HG03280 (cell line): ENCODE results near the gene MYO10.

Experiments used
- ATAC-seq: cut with Tn5 transposase; IDR thresholded peaks from one replicate; pipeline ENCODE4 v1.9.1; 2021; ENCODE audit warnings: mild to moderate bottlenecking, moderate library complexity; ENCODE audit not compliant: unreplicated experiment

MYO10 gene

DNA sequence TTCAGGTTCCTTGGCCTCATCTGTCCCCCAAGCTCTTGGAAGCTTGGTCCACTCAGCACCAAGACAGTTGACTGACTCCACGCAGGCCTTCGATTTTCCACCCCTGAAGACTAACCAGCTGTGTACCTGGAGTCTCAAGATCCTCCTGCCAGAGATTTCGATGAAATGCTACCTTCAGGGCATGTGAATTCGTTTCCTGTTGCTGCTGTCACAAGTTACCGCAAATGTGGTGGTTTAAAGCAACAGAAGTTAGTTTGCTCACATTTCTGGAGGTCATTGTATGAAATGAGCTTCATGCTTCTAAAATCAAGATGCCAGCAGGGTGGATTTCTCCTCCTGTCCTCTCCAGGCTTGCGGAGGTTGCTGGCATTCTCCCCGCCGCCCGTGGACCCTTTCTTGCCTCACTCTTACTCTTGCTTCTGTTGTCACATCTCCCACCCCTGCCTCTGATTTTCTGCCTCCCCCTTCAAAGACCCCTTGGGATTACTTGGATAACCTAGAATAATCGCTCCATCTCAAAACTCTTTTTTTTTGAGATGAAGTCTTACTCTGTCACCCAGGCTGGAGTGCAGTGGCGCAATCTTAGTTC is 291.7 kb downstream of the MYO10 start:
- no peak for ATAC-seq

DNA sequence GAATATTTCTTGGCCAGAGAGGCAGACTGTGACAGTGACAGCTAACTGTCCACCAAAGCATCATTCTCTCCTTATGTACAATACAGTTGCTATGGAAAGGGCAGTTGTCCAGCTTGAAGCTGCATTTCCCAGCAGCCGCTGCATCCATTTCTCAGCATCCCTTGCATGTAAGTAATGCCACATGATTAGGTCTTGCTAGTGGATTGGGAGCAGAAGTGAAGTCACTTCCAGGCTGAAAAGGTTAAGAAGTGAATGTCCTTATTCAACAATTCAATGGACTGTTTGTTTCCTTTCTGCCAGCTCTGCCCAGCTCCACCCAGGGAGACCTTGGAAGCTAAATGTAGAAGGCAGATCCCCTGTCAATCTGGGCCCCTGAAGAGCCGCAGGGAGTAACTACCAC is 293.2 kb downstream of the MYO10 start:
- no peak for ATAC-seq

DNA sequence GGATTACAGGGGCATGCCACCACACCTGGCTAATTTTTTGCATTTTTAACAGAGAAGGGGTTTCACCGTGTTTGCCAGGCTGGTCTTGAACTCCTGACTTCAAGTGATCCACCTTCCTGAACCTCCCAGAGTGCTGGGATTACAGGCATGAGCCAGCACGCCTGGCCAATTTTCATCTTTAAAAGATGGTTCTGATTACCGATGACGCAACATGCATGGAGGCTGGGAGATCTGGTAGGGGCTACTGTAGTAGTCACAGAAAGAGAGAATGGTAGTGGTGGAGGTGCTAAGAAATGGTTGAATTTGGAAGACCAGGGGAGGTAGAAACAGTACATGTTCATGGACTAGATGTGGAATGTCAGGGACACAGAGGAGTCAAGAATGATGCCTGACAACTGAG is 296.9 kb downstream of the MYO10 start:
- ATAC-seq = no peak

DNA sequence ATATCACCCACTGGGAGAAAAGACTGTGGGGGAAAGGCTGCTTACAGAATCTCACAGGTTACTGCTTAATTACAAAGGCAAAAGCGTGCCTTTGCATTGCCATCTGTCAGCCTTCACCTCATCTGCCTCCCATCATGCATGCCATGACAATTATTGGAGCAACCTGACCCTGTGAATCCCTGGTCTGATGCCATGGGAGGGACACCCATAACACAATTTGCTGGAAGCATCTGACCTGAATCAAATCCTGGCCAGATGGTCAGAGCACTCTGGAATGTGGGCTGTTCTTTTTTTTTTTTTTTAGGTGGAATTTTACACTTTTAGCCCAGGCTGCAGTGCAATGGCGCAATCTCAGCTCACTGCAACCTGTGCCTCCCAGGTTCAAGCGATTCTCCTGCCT is 307.7 kb downstream of the MYO10 start:
- no peak for ATAC-seq

DNA sequence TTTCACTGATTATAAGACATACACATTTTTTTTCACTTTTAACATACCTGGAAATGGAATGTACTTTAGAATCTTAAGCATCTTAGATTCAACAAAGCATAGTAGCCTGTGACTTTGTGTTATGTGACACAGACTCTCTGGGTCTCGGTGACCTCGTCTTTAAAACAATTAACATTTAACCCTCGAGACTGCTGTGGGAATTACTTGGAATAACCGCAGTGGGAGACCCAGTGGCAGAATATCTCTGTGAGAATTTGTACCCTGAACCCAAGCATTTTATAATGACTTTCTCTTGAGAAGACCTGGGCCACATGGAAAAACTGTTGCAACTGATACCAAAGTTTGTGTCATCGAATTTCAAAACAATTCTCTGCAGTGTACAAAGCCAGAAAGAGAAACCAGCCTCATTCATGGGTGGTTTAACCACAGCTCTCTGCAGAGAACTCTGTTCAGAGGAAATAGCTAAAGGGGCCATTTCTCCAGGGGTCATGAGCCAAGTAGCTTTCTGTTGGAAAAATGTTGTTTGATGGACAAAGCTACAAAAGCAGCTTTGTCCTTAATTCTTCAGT is 309.3 kb downstream of the MYO10 start:
- ATAC-seq = peak; percentile 80

DNA sequence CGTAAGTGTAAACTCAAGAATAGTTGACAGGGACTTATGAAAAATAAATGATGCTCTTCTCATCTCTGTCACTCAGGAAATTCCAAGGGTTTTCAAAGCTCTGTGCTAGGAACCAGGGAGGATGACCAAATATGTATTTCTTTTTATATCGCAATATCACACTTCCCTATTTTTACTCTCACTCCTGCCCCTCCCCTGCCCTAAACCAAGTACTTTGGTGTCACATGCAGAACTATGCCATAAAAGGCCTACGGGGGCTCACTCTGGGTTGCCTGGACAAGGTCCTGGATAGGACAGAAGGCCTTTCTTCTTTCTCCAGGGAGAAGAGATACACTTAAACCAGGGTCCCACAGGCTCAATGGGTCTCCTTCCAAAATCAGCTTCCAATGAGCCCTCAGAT is 311.0 kb downstream of the MYO10 start:
- ATAC-seq = no peak

DNA sequence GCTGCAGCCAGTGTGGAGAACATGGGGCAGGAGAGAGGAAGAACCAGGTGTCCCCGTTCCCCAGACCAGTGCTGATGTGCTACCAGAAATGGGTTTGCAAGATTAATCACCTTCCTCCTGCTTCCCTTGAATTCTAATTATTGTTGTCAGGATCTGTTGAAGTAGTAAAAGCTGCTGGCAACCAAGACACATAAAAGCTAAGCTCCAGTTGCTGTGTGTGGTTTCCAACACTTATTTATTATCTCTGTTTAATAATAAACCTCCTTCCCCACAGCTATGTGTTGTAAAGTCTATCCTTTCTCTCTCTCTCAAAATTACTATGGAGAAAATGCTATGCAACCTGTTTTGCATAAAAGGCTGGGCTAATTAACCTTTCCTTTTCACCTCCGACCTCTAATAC is 317.0 kb downstream of the MYO10 start:
- no peak for ATAC-seq

DNA sequence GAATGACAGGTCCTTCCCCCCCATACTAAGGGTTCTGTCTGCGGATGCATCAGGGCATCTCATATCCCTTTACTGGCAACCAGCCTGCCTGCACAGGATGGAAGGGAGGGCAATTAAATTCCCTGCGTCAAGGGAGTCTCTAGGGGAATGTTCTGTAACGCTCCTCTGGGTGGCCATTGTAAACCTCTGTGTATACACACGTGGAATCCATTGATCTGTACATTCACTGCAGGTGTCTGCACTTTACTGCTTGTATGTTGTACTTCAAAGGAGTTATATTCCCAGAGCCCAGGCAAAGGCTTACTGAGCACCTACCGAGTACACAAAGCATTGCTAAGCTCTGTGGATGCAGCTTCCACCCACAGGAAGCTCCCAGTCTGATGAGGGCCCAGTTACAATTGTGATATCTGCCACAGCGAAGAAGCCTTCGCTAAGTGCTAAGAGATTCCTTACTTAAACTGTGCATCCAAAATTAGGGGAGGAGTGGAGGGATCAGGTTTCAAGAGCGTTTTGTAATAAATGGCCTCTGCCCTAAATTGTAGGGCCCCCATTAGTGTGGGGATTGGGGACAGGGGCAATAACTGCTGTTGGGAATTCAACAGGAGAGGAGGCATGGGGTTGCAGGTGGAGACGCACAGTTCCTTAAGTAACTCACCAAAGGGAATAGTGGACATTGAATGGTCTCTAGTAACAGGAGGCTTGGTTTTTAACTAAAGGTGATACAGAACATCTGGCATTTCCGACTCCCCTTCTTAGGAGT is 317.8 kb downstream of the MYO10 start:
- ATAC-seq = no peak

DNA sequence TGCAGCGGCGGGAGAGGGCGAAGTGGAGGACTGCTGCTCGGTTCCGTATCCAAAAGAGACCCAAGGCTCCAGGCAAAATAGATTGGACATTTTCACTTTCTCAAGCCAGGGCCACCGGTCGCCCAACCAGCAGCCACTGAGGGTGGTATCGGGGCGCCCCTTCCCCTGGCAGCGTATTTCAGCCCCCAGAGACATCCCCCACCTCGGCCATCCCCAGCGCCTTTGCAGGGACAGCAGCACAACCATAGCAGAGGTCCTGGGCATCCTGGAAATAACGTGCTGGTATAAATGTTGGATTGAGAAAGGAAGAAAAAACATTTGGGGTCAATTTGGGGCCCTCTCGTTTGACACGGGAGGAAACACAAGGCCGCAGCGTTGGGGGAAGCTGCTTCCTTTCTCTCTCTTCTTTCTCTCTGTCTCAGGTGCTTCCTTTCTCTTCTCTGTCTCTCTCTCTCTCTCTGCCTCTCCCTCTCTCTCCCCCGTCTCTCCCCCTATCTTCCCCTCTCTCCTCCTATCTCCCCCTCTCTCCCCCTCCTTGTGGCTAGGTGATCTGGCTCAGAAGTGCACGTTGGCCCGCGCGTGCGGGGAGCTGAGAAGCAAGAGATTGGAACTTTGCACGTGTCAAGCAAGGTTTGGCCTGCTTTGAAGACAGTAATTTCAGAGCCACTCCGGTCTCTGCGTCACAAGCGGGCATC is 318.7 kb downstream of the MYO10 start:
- ATAC-seq = no peak

DNA sequence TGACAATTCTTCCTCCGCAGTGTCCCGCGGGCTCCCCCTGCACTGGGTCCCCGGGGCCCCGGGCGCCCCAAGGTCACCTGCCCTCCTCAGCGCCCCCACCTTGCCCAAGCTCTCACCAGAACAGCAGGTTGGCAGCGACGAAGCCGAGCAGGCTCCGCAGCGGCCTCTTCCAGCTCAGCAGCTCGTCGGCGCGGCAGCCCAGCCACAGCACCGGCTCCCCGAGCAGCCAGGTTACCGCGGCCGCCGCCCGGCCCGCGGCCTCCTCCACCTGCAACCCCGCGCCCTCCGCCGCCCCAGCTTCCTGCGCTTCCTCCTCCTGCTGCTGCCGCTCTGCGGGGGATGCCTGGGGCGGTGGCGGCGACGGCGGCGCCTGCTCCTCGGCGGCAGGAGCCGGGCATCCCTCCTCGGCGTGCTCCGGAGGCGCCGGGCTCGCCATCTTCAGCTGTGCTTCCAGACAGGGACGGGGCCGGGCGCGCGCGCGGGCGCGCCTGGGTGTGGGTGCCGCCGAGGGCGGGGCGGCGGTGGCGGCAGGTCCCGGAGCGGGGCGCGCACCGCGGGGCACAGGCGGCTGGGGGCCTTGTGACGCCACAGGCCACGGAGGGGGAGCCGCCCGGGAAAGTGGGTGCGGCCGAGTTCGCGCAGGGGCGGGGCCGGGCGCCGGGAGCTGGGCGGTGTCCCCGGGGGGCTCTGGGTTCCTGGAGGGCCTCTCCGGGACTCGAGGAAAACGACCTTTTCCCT is 319.4 kb downstream of the MYO10 start, which contains the start of gene RETREG1:
Gene RETREG1, minus strand, starts transcription at position 462 of the 738 bp plus-strand sequence. Its CDS starts 26 bp downstream, at position 436.
- peak; percentile 70 for ATAC-seq

DNA sequence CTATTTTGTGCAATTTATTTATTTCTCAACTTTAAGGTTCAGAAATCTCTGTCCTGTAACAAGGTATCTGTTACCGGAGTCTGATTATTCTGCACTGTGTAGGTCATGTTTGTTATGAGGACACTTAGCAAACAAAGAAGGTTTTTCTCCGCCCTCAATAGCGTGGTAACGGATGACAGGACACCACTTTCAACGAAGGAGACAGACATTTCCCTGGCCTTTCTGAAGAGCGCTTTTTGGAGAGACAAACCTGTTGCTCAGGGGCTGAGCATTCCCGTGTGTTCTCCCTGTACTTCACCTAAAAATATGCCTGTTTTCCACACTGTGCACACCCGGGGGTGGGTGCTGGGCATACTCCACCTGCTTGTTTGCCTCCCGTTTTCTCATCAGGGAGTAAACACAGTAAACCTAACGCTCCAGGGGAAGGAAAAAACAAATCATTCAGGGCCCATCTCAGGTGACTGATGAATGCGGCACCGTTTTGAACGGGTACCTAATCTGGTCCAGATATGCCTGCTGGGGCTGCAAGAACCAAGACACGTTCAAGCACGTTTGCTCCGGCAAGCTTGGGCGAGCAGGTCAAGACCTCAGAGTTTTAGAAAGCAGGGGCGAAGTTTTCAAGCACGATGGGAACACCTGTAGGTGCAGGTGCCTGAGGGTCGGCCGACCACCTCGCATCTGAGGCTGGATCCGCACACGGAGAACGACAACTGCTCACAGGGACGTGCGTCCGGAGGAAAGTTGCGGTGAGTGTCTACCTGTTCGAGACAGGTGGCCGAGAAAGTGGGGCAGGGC is 320.1 kb downstream of the MYO10 start:
- no peak for ATAC-seq

DNA sequence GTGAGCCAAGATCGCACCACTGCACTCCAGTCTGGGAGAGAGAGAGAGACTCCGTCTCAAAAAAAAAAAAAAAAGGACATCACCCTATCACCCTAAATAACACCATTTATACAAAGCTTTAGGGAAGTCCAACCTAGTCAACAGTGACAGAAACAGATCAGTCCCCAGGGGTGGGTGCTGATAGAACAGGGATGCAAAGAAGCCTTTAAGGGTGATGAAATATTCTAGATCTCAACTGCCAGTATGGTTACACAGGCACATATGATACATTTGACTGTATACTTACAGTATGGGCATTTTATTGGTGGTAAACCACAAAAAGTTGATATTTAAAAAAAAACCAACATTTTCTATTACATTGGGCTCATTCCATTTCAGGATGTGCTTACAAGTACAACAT is 324.1 kb downstream of the MYO10 start:
- ATAC-seq = no peak
